A673 (cell line): Measurements from ENCODE around the gene ICAM2.

Source experiments
- CTCF ChIP-seq: fragments of 300-800, 200-600 bp; sonication (generic); conservative IDR thresholded peaks from 2 replicates; pipeline ENCODE4 v1.5.1; 2017; ENCODE audit warnings: low read depth, mild to moderate bottlenecking, antibody characterized with exemption, low read length, moderate library complexity, mixed read lengths
- EZH2 ChIP-seq: fragments of 200-600 bp; sonication (generic); IDR thresholded peaks from 2 replicates; pipeline ENCODE4 v1.6.1; 2017; ENCODE audit warnings: borderline replicate concordance, low read depth, mild to moderate bottlenecking, mixed read lengths, antibody characterized with exemption, low read length; ENCODE audit not compliant: poor library complexity, severe bottlenecking

GRCh38 chr17:63954402-63955063, 65.9 kb downstream of the ICAM2 start:
- TF ChIP-seq CTCF (no peak), EZH2 (no peak)
